Activated gamma-delta T cell treated with Interleukin-2 at 50 U/mL for 16 hours (primary cell): ENCODE data around the gene GRM3.

Experiments used
- DNase-seq: peaks from one replicate; pipeline ENCODE4 v3.0.0-alpha.2; 2020

Gene GRM3

GRCh38 chr7:86790383-86790782 lies 146.7 kb downstream of the GRM3 start:
- DNase-seq: no peak

- DNase-seq: no peak
Measured at GRCh38 chr7:86792260-86792659, 148.6 kb downstream of the GRM3 start.

DNA sequence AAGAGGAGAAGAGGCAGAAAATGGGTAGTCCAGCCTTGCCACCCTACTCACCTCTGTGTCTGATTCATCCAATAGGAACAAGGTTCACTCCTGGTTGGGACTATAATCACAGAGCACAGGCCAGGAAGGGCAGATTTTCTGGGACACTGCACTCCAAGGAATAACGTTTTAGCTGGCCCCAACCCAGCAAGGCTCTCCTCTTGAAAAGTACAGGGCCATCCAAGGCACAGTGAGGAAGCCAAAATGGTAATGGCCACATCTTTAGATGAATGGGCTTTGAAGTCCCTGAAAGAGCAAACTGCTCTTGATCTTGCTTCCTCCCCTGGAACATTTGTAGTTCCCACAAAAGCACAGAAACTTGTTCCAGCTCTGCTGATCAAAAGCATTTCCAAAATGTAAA lies 149.4 kb downstream of the GRM3 start:
- no peak for DNase-seq

DNA sequence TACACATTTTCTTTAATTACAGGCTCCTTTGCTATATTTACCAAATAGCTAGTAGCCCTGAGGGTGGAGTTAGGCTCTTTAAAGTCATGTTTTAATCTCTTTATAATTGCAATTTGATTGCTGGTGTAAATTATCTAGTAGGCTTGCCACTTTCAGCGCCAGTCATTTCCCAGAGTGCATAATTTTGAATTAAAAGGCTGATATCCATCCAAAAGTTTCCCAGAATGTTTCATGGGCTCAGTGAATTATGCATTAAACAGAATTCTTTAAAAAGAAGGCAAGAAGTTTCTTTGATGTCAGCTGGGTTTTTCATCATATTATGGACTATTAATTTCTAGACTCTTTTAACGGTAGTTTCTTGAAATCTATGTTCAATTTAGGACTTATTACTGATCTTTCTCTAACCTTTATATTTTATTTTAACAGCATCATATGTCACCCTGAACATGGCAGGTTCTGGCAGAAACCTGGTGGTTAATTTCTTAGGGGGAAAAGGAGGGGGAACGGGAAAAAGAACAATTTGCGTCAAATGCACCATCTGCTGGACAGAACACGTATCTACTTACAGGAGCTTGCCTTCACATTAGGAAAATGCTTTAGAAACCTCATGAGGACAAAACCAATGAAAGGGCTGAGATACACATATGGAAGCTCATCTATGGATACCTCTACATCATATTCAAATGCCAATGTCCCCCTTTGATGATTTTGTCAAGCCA lies 171.1 kb downstream of the GRM3 start:
- no peak for DNase-seq

DNA sequence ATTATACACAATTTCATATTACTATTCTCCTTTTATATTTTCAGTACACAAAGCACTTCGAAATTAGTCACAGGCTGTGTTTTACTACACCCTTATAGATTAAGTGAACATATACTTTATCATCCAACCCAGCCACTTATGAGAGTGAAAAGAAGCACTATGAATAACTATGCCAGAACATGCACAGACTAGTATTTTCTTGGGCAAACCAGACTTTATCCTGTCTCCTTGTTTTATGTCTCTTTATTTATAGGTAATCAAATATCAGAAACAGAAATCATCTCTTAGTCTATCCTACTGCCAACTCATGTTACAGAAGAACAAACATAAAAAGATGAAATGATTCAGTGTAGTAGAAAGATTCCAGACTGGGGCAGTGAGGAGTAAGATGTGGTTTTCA lies 171.8 kb downstream of the GRM3 start:
- no peak for DNase-seq

DNA sequence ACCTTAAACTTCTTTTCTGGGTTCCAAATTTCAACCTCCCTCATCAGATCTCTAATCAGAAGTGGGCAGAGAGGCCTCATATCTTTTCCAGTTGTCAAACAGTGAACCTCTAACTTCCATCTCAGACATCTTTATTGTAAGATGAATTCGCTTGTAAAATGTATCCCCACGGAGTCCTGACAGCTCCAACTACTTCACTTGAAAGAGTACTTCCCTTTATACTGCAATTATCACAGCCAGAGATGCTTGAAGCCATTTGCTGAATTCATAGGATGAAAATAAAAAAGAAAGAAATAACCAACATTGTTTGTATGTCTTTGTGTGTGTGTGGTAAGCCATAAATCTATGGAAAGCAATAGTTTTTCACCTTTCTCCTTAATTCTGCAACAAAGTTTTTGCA lies 175.2 kb downstream of the GRM3 start:
- no peak for DNase-seq

GRCh38 chr7:86823769-86824168 lies 180.1 kb downstream of the GRM3 start:
- DNase-seq: no peak

DNA sequence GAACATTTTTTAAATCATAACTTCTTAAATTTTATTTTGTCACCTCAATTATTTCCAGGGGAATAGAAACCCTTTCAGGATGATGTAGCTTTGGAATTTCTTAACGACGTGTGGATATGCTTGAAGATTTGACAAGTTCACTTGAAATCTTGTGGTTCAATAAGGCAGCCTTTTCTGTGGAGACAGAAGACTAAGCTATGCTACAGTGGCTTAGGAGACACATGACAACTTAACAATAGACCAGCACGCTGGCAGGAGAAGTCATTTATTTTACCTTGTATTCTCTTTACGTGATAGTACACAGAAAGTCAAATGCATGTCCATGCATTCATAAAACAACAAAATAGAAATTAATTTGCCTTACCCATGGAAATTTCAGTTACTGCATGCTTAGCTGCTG lies 181.6 kb downstream of the GRM3 start:
- DNase-seq: no peak

GRCh38 chr7:86826948-86827347 lies 183.2 kb downstream of the GRM3 start:
- DNase-seq: no peak

DNA sequence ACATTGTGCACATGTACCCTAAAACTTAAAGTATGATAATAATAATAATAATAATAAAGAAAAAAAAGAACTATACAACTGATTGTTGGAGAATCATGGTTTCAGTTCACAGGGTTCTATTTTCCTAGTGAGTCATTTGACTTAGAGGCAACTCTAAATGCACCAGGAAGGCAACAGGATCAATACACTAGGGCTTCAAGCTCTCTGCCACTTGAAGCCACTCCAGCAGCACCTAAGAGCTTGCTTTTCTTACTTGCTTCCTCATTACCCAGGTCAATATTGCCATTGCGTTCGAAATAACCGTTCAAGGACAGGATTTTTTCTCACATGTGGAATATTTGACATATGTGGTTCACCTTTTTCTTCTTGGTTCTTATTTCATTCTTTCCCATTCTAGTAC lies 189.7 kb downstream of the GRM3 start:
- DNase-seq: no peak

- DNase-seq: no peak
Measured at GRCh38 chr7:86837235-86837634, 193.5 kb downstream of the GRM3 start.

DNA sequence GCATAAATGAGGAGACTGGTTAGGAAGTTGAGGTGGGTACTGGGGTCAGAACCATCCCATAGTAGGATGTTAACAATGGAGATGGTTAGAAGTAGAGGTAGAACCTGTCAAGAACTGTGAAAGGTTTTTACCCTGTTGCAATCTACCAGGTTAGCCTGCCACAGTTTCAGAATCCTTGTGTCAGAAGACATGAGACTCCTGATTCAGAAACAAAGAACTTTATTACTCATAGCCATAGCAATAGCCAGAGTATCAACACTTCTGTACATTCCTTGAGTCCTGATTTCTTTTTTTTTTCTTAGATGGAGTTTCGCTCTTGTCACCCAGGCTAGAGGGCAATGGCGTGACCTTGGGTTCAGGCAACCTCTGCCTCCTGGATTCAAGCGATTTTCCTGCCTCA lies 200.9 kb downstream of the GRM3 start:
- no peak for DNase-seq

DNA sequence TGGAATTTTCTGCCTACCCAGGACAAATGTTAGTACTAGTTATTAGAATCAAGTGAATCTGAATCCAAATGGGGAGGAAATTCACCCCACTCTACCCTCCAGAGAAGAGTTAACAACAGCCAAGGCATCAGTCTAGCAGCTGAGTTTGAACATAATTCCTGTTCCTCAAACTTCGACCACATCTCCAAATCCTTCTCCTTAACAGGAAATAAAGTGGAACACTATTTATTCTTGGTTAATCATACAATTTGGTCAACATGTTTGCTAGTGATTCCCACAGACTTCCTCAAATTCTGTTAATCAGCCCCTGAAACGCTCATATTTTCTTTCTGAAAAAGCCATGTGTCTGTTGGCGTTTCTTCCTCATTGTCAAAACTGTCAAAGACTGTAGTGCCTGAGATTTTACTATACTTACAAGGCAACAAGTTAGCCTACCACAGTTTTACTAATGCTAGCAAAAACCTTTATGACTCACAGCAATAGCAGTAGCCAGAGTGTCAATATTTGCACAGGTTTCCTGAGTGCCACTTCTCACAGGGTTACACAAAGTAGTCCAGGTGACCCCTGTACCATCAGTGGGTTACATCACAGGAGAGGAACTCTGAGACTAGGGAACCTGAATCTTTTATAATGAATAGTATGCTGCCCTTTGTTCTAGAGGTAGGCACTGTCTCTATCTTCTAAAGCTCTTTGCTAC lies 202.9 kb downstream of the GRM3 start:
- DNase-seq: no peak

GRCh38 chr7:86848226-86848625 lies 204.5 kb downstream of the GRM3 start:
- no peak for DNase-seq

GRCh38 chr7:86851566-86851965 lies 207.9 kb downstream of the GRM3 start:
- DNase-seq: no peak

DNA sequence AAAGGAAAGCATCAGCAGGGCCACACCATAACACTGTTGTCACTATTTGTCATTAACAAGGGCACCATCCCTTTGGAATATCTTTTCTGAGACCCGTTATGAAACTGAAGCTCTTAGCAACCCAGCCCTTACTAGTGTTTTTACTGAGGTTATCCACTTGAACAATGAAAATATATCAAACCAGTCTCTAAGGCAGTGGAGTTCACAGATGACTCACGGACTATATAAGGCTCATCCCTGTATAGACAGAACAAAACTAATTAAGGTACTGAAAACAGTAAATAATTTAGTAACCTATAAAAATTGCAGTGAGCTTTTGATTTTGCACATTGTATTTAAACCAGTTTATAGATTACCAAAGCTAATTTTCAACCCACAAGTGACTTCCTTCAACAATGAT lies 219.7 kb downstream of the GRM3 start:
- no peak for DNase-seq

GRCh38 chr7:86867163-86867762 lies 223.6 kb downstream of the GRM3 start:
- DNase-seq: no peak

DNA sequence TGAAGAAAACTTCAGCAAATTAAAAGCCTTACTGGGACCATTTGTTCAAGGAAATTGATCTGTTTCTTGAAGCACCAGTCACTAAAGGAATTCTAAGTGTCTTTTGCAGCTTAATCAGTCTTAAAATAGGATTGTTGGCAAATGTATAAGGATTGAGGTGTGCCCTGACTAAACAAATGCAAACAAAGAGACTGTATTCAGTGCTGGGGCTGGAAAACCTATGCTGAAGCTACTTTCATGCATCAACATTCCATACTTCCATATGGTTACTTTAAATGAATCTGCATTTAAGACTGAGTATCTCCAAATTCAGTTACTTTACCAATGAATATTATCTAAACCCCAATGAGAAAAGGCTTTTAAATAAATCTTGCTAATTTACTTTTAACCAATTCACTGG lies 232.4 kb downstream of the GRM3 start:
- DNase-seq: no peak

DNA sequence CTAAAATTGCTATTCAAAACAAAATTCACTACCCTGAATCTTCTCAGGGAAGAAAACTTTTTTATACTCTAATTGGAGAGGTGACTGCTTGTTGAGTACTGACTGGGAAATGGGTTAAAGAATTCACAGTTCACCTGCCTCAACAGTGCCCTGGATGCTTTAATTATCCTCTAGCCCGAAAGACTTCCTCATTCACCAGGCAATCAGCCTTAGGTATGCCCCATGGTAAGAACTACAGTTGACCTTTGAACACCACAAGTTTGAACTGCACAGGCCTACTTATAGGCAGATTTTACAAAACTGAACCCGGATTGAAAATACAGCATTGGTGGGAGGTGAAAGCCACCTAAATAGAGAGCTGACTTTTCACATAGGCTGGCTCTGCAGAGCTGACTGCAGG lies 240.4 kb downstream of the GRM3 start:
- DNase-seq: no peak

- no peak for DNase-seq
Measured at GRCh38 chr7:86889501-86889900, 245.8 kb downstream of the GRM3 start.

GRCh38 chr7:86898171-86898570 lies 254.5 kb downstream of the GRM3 start:
- no peak for DNase-seq

- no peak for DNase-seq
Measured at GRCh38 chr7:86900886-86901285, 257.2 kb downstream of the GRM3 start.

DNA sequence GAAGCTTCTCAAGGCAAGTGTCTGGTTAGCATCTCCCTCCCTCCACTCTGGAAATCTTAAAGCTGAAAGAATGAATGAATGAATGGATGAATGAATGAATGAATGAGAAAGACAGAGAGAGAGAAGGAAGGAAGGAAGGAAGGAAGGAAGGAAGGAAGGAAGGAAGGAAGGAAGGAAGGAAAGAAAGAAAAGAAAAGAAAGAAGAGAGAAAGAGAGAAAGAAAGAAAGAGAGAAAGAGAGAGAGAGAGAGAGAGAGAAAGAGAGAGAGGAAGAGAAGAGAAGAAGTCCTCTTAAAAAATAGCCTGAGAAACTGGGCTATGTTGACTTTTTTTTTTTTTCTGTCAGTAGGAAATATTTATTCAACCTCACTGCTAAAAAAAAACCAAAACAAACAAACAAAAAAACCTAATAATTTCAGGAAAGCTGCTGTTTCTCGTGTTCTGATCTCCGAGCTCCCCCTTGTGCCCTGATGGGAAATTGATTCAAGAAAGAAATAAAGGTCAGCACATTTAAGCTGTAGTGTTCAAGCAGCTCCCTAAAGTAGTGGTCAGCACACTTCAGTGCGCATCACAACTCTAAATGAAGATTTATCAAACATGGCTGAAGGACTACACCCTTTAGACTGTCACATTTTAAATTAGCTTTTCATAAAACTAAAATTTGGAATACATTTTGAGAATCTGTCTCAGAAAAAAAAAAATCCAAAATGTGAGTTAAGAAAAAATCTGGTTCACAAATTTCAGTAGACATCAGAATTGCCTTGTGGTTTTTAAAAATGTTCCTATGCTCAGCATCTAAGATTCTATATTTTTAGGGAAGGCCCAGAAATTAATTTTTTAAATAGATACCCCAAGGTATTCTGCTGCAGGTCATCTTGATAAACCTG lies 261.5 kb downstream of the GRM3 start:
- DNase-seq: no peak
